ENCODE measurements around the gene ATP5PB. TPM values are rescaled to one million over a fixed set of nuclear protein-coding genes. Genes with fewer than 3 reads are reported as not detected.

Gene ATP5PB
- total RNA-seq, 1 experiment from 2014 or later = 323 TPM

GRCh38 chr1:111509997-111510375 is 60.7 kb downstream of the ATP5PB start:
- Histone ChIP-seq H4K20me1 (ENCODE audit: insufficient read depth) (no peaks in the 10 kb centered on the region), H3K27me3 (ENCODE audit: insufficient read depth, low read length) (no peaks in the 10 kb centered on the region), H3K9me2 (ENCODE audit: insufficient read depth) (no peaks in the 10 kb centered on the region), H3K27ac (ENCODE audit: low read depth, low read length) (no peak overlapping the region), H3K9ac (ENCODE audit: low read length) (no peak overlapping the region), H3K4me1 (ENCODE audit: control insufficient read depth in 1 of 2, insufficient read depth in 2 of 2, low read length in 2 of 2) (peaks cover 9 to 16% of the 10 kb centered on the region in 2 experiments), H3K4me2 (ENCODE audit: low read length) (no peak overlapping the region), H3K36me3 (ENCODE audit: control insufficient read depth in 1 of 2, insufficient read depth in 2 of 2, low read length in 2 of 2) (no peaks in the 10 kb centered on the region), H3K79me2 (ENCODE audit: insufficient read depth, low read length) (no peaks in the 10 kb centered on the region), H3K4me3 (replicated peaks in 1 of 2; ENCODE audit: low read depth in 1 of 2, low read length in 2 of 2) (no peak overlapping the region), H2AFZ (ENCODE audit: low read depth, low read length, poor library complexity, severe bottlenecking) (no peak overlapping the region), H3K9me3 (ENCODE audit: control insufficient read depth in 1 of 2, insufficient read depth in 1 of 2, low read depth in 1 of 2, low read length in 2 of 2) (no peaks in the 10 kb centered on the region)
- no TSS peak for BruUV-seq (replicated peaks)
- intact Hi-C loops (cut with micrococcal nuclease) = no loop called here
- ChIA-PET CTCF (interaction anchor here (2.1 to 4.2 kb wide), 2 partner anchors 236 to 258 kb away, joined by 6 to 33 read pairs; no protein-coding TSS in a partner anchor), POLR2A (interaction anchor here (3.1 kb wide), 1 partner anchor 12 kb away, joined by 11 read pairs; no protein-coding TSS in a partner anchor), RAD21 (ENCODE audit: low non-redundant PET in 1 of 2, low total read pairs in 2 of 2, uncharacterized antibody in 2 of 2, unreplicated experiment in 2 of 2) (interaction anchor here in 1 of 2 experiments (1.4 kb wide), 1 partner anchor 204 kb away, joined by 3 read pairs; no protein-coding TSS in a partner anchor)
- DNase-seq (ENCODE audit: low read depth, low spot score) (no peak), ATAC-seq (no peak)
- no peak for TF ChIP-seq EGR1 (IDR thresholded peaks at IDR 0.05; ENCODE audit: low read depth)
- TF ChIP-seq JUND (IDR thresholded peaks at IDR 0.05) = no peak
- TF ChIP-seq ZFX (IDR thresholded peaks at IDR 0.05) = no peak
- no peak for TF ChIP-seq CTCF (IDR thresholded peaks at IDR 0.05 in 2 of 3, conservative IDR thresholded peaks at IDR 0.05 in 1 of 3; ENCODE audit: borderline replicate concordance in 1 of 3, insufficient read depth in 1 of 3, low read depth in 2 of 3, low read length in 2 of 3)
- no peak for TF ChIP-seq SRF (IDR thresholded peaks at IDR 0.05; ENCODE audit: low read depth)
- no peak for TF ChIP-seq RAD21 (IDR thresholded peaks at IDR 0.05; ENCODE audit: low read depth)
- TF ChIP-seq POLR2A (IDR thresholded peaks at IDR 0.05; ENCODE audit: borderline replicate concordance, extremely low read depth, insufficient read depth, insufficient read length) = no peak
- TF ChIP-seq SIN3A (IDR thresholded peaks at IDR 0.05; ENCODE audit: low read depth) = no peak
- TF ChIP-seq, protein P1, sequence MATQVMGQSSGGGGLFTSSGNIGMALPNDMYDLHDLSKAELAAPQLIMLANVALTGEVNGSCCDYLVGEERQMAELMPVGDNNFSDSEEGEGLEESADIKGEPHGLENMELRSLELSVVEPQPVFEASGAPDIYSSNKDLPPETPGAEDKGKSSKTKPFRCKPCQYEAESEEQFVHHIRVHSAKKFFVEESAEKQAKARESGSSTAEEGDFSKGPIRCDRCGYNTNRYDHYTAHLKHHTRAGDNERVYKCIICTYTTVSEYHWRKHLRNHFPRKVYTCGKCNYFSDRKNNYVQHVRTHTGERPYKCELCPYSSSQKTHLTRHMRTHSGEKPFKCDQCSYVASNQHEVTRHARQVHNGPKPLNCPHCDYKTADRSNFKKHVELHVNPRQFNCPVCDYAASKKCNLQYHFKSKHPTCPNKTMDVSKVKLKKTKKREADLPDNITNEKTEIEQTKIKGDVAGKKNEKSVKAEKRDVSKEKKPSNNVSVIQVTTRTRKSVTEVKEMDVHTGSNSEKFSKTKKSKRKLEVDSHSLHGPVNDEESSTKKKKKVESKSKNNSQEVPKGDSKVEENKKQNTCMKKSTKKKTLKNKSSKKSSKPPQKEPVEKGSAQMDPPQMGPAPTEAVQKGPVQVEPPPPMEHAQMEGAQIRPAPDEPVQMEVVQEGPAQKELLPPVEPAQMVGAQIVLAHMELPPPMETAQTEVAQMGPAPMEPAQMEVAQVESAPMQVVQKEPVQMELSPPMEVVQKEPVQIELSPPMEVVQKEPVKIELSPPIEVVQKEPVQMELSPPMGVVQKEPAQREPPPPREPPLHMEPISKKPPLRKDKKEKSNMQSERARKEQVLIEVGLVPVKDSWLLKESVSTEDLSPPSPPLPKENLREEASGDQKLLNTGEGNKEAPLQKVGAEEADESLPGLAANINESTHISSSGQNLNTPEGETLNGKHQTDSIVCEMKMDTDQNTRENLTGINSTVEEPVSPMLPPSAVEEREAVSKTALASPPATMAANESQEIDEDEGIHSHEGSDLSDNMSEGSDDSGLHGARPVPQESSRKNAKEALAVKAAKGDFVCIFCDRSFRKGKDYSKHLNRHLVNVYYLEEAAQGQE (IDR thresholded peaks at IDR 0.05; ENCODE audit: low read depth) = no peak
- TF ChIP-seq POLR2AphosphoS5 (IDR thresholded peaks at IDR 0.05; ENCODE audit: low read depth, low read length) = no peak
- no peak for TF ChIP-seq ZNF274 (IDR thresholded peaks at IDR 0.05; ENCODE audit: low read depth, low read length)
- TF ChIP-seq, protein P2, sequence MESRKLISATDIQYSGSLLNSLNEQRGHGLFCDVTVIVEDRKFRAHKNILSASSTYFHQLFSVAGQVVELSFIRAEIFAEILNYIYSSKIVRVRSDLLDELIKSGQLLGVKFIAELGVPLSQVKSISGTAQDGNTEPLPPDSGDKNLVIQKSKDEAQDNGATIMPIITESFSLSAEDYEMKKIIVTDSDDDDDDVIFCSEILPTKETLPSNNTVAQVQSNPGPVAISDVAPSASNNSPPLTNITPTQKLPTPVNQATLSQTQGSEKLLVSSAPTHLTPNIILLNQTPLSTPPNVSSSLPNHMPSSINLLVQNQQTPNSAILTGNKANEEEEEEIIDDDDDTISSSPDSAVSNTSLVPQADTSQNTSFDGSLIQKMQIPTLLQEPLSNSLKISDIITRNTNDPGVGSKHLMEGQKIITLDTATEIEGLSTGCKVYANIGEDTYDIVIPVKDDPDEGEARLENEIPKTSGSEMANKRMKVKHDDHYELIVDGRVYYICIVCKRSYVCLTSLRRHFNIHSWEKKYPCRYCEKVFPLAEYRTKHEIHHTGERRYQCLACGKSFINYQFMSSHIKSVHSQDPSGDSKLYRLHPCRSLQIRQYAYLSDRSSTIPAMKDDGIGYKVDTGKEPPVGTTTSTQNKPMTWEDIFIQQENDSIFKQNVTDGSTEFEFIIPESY (IDR thresholded peaks at IDR 0.05; ENCODE audit: extremely low read depth, insufficient replicate concordance, low read length) = no peak

Measured in HCT116 (cell line).